ENCODE data around the gene ADAM30.
"Not testable (repeated sequence)": the region's sequence is repeated elsewhere in the genome, so short reads cannot be mapped to it uniquely, and the experiment has no call there.

Gene ADAM30

GRCh38 chr1:119858556-119859214 lies 37.6 kb downstream of the ADAM30 start:
- not testable (repeated sequence) for H3K9me3 ChIP-seq (ENCODE audit: control insufficient read depth, low read length); H3K4me1 ChIP-seq (ENCODE audit: control insufficient read depth, insufficient read depth, low read length, poor library complexity, severe bottlenecking); H3K4me3 ChIP-seq (ENCODE audit: extremely low read depth, insufficient read depth, low read length, poor library complexity, severe bottlenecking); H3K27ac ChIP-seq (ENCODE audit: low read depth, low read length, severe bottlenecking); H3K36me3 ChIP-seq (ENCODE audit: control insufficient read depth, insufficient read depth, low read length)
- 100% methylated on average over 1 of the region's 4 CpGs for WGBS, 2 experiments (ENCODE audit: insufficient coverage in 2 of 2)

- no peak overlapping the region for H3K27ac ChIP-seq (ENCODE audit: low read depth, low read length, severe bottlenecking)
Observed at GRCh38 chr1:119858126-119858525, 38.2 kb downstream of the ADAM30 start.

GRCh38 chr1:119853155-119853554 lies 43.2 kb downstream of the ADAM30 start:
- Histone ChIP-seq H3K27ac (ENCODE audit: low read depth, low read length, severe bottlenecking) (no peak overlapping the region), H3K4me3 (ENCODE audit: extremely low read depth, insufficient read depth, low read length, poor library complexity, severe bottlenecking) (no peak overlapping the region), H3K4me1 (ENCODE audit: control insufficient read depth, insufficient read depth, low read length, poor library complexity, severe bottlenecking) (no peaks in the 10 kb centered on the region), H3K36me3 (ENCODE audit: control insufficient read depth, insufficient read depth, low read length) (no peaks in the 10 kb centered on the region), H3K9me3 (ENCODE audit: control insufficient read depth, low read length) (no peaks in the 10 kb centered on the region)
- WGBS, 2 experiments (ENCODE audit: insufficient coverage in 2 of 2), result 93 to 97% methylated on average over 16 to 23 of the region's 23 CpGs

More at GRCh38 chr1:119858126-119858525, 38.2 kb downstream of the ADAM30 start:
- Histone ChIP-seq H3K4me3 (ENCODE audit: extremely low read depth, insufficient read depth, low read length, poor library complexity, severe bottlenecking) (no peak overlapping the region), H3K36me3 (ENCODE audit: control insufficient read depth, insufficient read depth, low read length) (no peaks in the 10 kb centered on the region), H3K4me1 (ENCODE audit: control insufficient read depth, insufficient read depth, low read length, poor library complexity, severe bottlenecking) (peaks cover 8% of the 10 kb centered on the region), H3K9me3 (ENCODE audit: control insufficient read depth, low read length) (no peaks in the 10 kb centered on the region)
- WGBS, 2 experiments (ENCODE audit: insufficient coverage in 2 of 2), result 95 to 96% methylated on average over 2 of the region's 2 CpGs

- H3K9me3 ChIP-seq (ENCODE audit: control insufficient read depth, low read length); H3K36me3 ChIP-seq (ENCODE audit: control insufficient read depth, insufficient read depth, low read length): not testable (repeated sequence)
- 65 to 73% methylated on average over 3 to 4 of the region's 6 CpGs for WGBS, 2 experiments (ENCODE audit: insufficient coverage in 2 of 2)
Observed at GRCh38 chr1:119844206-119844605, 52.1 kb downstream of the ADAM30 start.

More at GRCh38 chr1:119844206-119844605, 52.1 kb downstream of the ADAM30 start:
- H3K4me3 ChIP-seq (ENCODE audit: extremely low read depth, insufficient read depth, low read length, poor library complexity, severe bottlenecking); H3K4me1 ChIP-seq (ENCODE audit: control insufficient read depth, insufficient read depth, low read length, poor library complexity, severe bottlenecking); H3K27ac ChIP-seq (ENCODE audit: low read depth, low read length, severe bottlenecking): not testable (repeated sequence)

Data from mesodermal cell (in vitro differentiated cells).